Liver (tissue), 9 donors: ENCODE results near the gene FANCI. TPM values are rescaled to one million over a fixed set of nuclear protein-coding genes. Genes with fewer than 3 reads are reported as not detected.

Experiments
- DNase-seq: peaks from one replicate; pipeline ENCODE4 v3.0.0-alpha.2; 2017; ENCODE audit warnings: low spot score
- H3K27ac ChIP-seq, 2 donors: one replicate each; pipeline ENCODE4 v1.7.0; 2013; ENCODE audit warnings: inconsistent platforms in 2 of 2, low read length in 2 of 2, control low read depth in 1 of 2, low read depth in 1 of 2, mild to moderate bottlenecking in 1 of 2
- H3K27me3 ChIP-seq, 4 donors: one replicate each; pipeline versions ENCODE4 v1.6.1 to v1.7.0; 2013; ENCODE audit warnings: low read length in 3 of 4, inconsistent platforms in 1 of 4, mild to moderate bottlenecking in 1 of 4, moderate library complexity in 1 of 4; ENCODE audit not compliant: control insufficient read depth in 4 of 4, insufficient read depth in 4 of 4
- H3K36me3 ChIP-seq, 4 donors: one replicate each; pipeline versions ENCODE4 v1.6.1 to v1.7.0; 2013; ENCODE audit warnings: low read length in 3 of 4, mild to moderate bottlenecking in 3 of 4, low read depth in 1 of 4, moderate library complexity in 1 of 4; ENCODE audit not compliant: control insufficient read depth in 4 of 4, insufficient read depth in 3 of 4
- H3K4me1 ChIP-seq, 4 donors: one replicate each; pipeline versions ENCODE4 v1.6.1 to v1.7.0; 2013; ENCODE audit warnings: low read length in 3 of 4, mild to moderate bottlenecking in 3 of 4, moderate library complexity in 1 of 4; ENCODE audit not compliant: control insufficient read depth in 4 of 4, insufficient read depth in 4 of 4
- H3K4me3 ChIP-seq, 3 donors: one replicate each; pipeline versions ENCODE4 v1.6.1 to v1.7.0; 2013; ENCODE audit warnings: low read length in 3 of 3, control low read depth in 1 of 3, low read depth in 1 of 3, mild to moderate bottlenecking in 1 of 3
- H3K9ac ChIP-seq, 2 donors: one replicate each; pipeline ENCODE4 v1.7.0; 2013; ENCODE audit warnings: low read length in 2 of 2, mild to moderate bottlenecking in 2 of 2, moderate library complexity in 2 of 2, control low read depth in 1 of 2, low read depth in 1 of 2
- H3K9me3 ChIP-seq, 4 donors: one replicate each; pipeline versions ENCODE4 v1.6.1 to v1.7.0; 2013; ENCODE audit warnings: low read length in 3 of 4; ENCODE audit not compliant: control insufficient read depth in 4 of 4
- EGR1 ChIP-seq, 2 donors: IDR thresholded peaks; 2 replicates each; pipeline ENCODE4 v1.6.1; 2016 to 2018; ENCODE audit warnings: antibody characterized with exemption in 2 of 2, low read depth in 2 of 2
- FOXA2 ChIP-seq: IDR thresholded peaks from 2 replicates; pipeline ENCODE4 v1.6.1; 2016; ENCODE audit warnings: antibody characterized with exemption
- GABPA ChIP-seq, 2 donors: IDR thresholded peaks in 1 of 2; conservative IDR thresholded peaks in 1 of 2; 2 replicates each; pipeline ENCODE4 v1.6.1; 2016; ENCODE audit warnings: antibody characterized with exemption in 2 of 2, mild to moderate bottlenecking in 1 of 2, moderate library complexity in 1 of 2
- HNF4A ChIP-seq, 2 donors: conservative IDR thresholded peaks; 2 replicates each; pipeline ENCODE4 v1.6.1; 2016; ENCODE audit warnings: antibody characterized with exemption in 2 of 2, mild to moderate bottlenecking in 2 of 2
- NR2F2 ChIP-seq: IDR thresholded peaks from 2 replicates; pipeline ENCODE4 v1.6.1; 2016; ENCODE audit warnings: antibody characterized with exemption
- RAD21 ChIP-seq, 2 donors: IDR thresholded peaks; 2 replicates each; pipeline ENCODE4 v1.6.1; 2016; ENCODE audit warnings: antibody characterized with exemption in 2 of 2, mild to moderate bottlenecking in 2 of 2
- SP1 ChIP-seq: IDR thresholded peaks from 2 replicates; pipeline ENCODE4 v1.6.1; 2018; ENCODE audit warnings: antibody characterized with exemption, mild to moderate bottlenecking
- YY1 ChIP-seq: IDR thresholded peaks from 2 replicates; pipeline ENCODE4 v1.6.1; 2016; ENCODE audit warnings: antibody characterized with exemption, mild to moderate bottlenecking
- WGBS: extraction: QIAGEN DNeasy Blood & Tissue Kit; methylation state at CpG from one replicate; pipeline ENCODE4 v1.1.7; 2013; 5-methylcytosine and 5-hydroxymethylcytosine counted together
- polyA plus RNA-seq, 2 donors: library from polyadenylated mRNA; stranded (reverse) in 1 of 2; unstranded in 1 of 2; fragments of 200-250 nt in 1 of 2; fragments of >200 nt in 1 of 2; fragmentation: Nextera tagmentation in 1 of 2; extraction: Ambion mirVana in 1 of 2; gene quantifications; one replicate each; pipeline versions ENCODE4 v1.2.1 to v1.2.3, GENCODE V29; 2013 to 2015
- total RNA-seq, 2 donors: library from RNA; depleted of rRNA; stranded (reverse); fragments of >200 nt; gene quantifications; one replicate each; pipeline ENCODE4 v1.2.3, GENCODE V29; 2014
- TF ChIP-seq, protein P1 (sequence below): IDR thresholded peaks from 2 replicates; pipeline ENCODE4 v1.6.1; 2016; ENCODE audit warnings: antibody characterized with exemption, mild to moderate bottlenecking
- TF ChIP-seq, protein P2 (sequence below): IDR thresholded peaks from 2 replicates; pipeline ENCODE4 v1.6.1; 2016; ENCODE audit warnings: antibody characterized with exemption
- TF ChIP-seq, protein P3 (sequence below): IDR thresholded peaks from 2 replicates; pipeline ENCODE4 v1.6.1; 2016; ENCODE audit warnings: antibody characterized with exemption
- TF ChIP-seq, protein P4 (sequence below): IDR thresholded peaks from 2 replicates; pipeline ENCODE4 v1.6.1; 2016; ENCODE audit warnings: antibody characterized with exemption
- TF ChIP-seq, protein P5 (sequence below): fragments of 150-350 bp; IDR thresholded peaks from 2 replicates; pipeline ENCODE4 v1.5.1; 2017; ENCODE audit warnings: improper control_type of control experiment, low read depth, low read length; ENCODE audit not compliant: missing input control
- donor health status: healthy.
- donor health status: healthy.
- donor health status: healthy.
- donor health status: healthy.
- donor health status: healthy.

The FANCI gene
- total and polyA plus RNA-seq, 4 donors: 1.7 to 41.9 (median 2.3) TPM

DNA sequence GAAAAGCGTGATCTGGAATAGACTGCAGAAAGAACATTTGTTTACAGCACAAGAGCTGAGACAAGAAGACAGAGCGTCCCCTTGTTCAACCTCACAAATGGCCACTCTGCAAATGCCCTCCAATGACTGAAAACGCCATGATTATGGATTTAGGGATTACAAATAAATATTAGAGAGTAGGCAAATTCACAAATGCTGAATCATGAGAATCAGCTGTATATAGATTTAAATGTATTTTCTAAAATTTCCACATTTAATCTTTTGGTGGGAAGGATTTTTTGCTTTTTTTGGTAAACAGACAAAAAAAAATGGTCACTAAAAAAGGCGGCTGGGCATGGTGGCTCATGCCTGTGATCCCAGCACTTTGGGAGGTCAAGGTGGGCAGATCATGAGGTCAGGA lies 101.5 kb downstream of the FANCI start:
- Histone ChIP-seq H3K27ac (no peak overlapping the region), H3K9ac (no peak overlapping the region), H3K27me3 (no peaks in the 10 kb centered on the region), H3K9me3 (no peaks in the 10 kb centered on the region), H3K4me1 (no peaks in the 10 kb centered on the region), H3K4me3 (no peak overlapping the region), H3K36me3 (no peaks in the 10 kb centered on the region)
- TF ChIP-seq SP1: no peak
- TF ChIP-seq, protein P1, sequence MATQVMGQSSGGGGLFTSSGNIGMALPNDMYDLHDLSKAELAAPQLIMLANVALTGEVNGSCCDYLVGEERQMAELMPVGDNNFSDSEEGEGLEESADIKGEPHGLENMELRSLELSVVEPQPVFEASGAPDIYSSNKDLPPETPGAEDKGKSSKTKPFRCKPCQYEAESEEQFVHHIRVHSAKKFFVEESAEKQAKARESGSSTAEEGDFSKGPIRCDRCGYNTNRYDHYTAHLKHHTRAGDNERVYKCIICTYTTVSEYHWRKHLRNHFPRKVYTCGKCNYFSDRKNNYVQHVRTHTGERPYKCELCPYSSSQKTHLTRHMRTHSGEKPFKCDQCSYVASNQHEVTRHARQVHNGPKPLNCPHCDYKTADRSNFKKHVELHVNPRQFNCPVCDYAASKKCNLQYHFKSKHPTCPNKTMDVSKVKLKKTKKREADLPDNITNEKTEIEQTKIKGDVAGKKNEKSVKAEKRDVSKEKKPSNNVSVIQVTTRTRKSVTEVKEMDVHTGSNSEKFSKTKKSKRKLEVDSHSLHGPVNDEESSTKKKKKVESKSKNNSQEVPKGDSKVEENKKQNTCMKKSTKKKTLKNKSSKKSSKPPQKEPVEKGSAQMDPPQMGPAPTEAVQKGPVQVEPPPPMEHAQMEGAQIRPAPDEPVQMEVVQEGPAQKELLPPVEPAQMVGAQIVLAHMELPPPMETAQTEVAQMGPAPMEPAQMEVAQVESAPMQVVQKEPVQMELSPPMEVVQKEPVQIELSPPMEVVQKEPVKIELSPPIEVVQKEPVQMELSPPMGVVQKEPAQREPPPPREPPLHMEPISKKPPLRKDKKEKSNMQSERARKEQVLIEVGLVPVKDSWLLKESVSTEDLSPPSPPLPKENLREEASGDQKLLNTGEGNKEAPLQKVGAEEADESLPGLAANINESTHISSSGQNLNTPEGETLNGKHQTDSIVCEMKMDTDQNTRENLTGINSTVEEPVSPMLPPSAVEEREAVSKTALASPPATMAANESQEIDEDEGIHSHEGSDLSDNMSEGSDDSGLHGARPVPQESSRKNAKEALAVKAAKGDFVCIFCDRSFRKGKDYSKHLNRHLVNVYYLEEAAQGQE: no peak
- no peak for TF ChIP-seq NR2F2
- TF ChIP-seq EGR1 (IDR thresholded peaks at IDR 0.05; ENCODE audit: low read depth in 2 of 2): no peak
- TF ChIP-seq YY1: no peak
- no peak for TF ChIP-seq HNF4A (conservative IDR thresholded peaks at IDR 0.05)
- TF ChIP-seq, protein P2, sequence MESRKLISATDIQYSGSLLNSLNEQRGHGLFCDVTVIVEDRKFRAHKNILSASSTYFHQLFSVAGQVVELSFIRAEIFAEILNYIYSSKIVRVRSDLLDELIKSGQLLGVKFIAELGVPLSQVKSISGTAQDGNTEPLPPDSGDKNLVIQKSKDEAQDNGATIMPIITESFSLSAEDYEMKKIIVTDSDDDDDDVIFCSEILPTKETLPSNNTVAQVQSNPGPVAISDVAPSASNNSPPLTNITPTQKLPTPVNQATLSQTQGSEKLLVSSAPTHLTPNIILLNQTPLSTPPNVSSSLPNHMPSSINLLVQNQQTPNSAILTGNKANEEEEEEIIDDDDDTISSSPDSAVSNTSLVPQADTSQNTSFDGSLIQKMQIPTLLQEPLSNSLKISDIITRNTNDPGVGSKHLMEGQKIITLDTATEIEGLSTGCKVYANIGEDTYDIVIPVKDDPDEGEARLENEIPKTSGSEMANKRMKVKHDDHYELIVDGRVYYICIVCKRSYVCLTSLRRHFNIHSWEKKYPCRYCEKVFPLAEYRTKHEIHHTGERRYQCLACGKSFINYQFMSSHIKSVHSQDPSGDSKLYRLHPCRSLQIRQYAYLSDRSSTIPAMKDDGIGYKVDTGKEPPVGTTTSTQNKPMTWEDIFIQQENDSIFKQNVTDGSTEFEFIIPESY: no peak
- TF ChIP-seq, protein P3, sequence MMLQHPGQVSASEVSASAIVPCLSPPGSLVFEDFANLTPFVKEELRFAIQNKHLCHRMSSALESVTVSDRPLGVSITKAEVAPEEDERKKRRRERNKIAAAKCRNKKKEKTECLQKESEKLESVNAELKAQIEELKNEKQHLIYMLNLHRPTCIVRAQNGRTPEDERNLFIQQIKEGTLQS: no peak
- TF ChIP-seq FOXA2: no peak
- no peak for TF ChIP-seq GABPA (IDR thresholded peaks at IDR 0.05 in 1 of 2, conservative IDR thresholded peaks at IDR 0.05 in 1 of 2)
- DNase-seq: no peak
- WGBS: 87% methylated on average over 4 of the region's 4 CpGs

DNA sequence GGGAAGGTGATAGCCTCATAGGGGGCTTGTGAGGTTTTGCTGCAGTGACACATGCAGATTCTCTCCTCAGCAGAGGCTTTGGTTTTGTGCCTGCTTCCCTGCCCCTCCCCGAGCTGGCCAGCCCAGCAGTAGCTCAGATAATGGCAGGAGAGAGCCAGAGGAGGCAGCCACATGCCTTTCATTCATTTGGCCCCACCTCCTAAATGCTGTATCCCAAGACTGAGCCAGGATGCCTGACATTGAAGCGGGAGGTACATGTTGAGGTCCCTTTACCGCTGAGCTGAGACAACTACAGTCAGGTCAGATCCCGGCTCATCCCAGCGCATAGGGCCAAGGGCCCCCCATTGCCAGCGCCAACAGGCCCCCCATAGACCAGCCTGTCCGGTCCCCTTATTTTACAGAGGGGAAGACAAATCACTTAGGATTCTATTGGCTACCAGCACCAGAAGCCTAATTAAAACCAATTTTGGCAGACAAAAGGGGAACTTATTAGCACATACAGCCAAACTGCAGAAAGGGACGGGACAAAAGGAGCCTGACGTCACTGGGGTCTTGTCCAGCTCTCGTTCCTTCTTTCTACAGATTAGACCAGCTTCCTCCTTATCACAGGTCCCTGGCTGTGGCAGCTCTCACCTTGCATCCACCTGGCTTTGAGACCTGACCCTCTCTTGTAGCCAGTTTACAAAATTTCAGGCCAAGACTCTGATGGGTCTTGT lies 102.9 kb downstream of the FANCI start:
- no peak overlapping the region for H3K4me3 ChIP-seq
- H3K36me3 ChIP-seq: no peaks in the 10 kb centered on the region
- H3K9ac ChIP-seq: no peak overlapping the region
- no peak overlapping the region for H3K27ac ChIP-seq
- H3K9me3 ChIP-seq: no peaks in the 10 kb centered on the region
- no peak for TF ChIP-seq RAD21 (IDR thresholded peaks at IDR 0.05)
- TF ChIP-seq, protein P4, sequence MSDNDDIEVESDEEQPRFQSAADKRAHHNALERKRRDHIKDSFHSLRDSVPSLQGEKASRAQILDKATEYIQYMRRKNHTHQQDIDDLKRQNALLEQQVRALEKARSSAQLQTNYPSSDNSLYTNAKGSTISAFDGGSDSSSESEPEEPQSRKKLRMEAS: no peak
- TF ChIP-seq, protein P5, sequence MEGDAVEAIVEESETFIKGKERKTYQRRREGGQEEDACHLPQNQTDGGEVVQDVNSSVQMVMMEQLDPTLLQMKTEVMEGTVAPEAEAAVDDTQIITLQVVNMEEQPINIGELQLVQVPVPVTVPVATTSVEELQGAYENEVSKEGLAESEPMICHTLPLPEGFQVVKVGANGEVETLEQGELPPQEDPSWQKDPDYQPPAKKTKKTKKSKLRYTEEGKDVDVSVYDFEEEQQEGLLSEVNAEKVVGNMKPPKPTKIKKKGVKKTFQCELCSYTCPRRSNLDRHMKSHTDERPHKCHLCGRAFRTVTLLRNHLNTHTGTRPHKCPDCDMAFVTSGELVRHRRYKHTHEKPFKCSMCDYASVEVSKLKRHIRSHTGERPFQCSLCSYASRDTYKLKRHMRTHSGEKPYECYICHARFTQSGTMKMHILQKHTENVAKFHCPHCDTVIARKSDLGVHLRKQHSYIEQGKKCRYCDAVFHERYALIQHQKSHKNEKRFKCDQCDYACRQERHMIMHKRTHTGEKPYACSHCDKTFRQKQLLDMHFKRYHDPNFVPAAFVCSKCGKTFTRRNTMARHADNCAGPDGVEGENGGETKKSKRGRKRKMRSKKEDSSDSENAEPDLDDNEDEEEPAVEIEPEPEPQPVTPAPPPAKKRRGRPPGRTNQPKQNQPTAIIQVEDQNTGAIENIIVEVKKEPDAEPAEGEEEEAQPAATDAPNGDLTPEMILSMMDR: no peak
- no peak for TF ChIP-seq FOXA2
- no peak for TF ChIP-seq HNF4A (conservative IDR thresholded peaks at IDR 0.05)
- TF ChIP-seq, protein P2: no peak
- no peak for TF ChIP-seq EGR1 (IDR thresholded peaks at IDR 0.05; ENCODE audit: low read depth in 2 of 2)
- no peak for TF ChIP-seq GABPA (IDR thresholded peaks at IDR 0.05 in 1 of 2, conservative IDR thresholded peaks at IDR 0.05 in 1 of 2)
- TF ChIP-seq SP1: no peak
- no peaks in the 10 kb centered on the region for H3K4me1 ChIP-seq
- WGBS: 55% methylated on average over 10 of the region's 10 CpGs
- no peak for DNase-seq
- no peaks in the 10 kb centered on the region for H3K27me3 ChIP-seq
